Measurements from ENCODE around the gene MFSD12.
"Not testable (repeated sequence)": the region's sequence is repeated elsewhere in the genome, so short reads cannot be mapped to it uniquely, and the experiment has no call there.

MFSD12 gene

DNA sequence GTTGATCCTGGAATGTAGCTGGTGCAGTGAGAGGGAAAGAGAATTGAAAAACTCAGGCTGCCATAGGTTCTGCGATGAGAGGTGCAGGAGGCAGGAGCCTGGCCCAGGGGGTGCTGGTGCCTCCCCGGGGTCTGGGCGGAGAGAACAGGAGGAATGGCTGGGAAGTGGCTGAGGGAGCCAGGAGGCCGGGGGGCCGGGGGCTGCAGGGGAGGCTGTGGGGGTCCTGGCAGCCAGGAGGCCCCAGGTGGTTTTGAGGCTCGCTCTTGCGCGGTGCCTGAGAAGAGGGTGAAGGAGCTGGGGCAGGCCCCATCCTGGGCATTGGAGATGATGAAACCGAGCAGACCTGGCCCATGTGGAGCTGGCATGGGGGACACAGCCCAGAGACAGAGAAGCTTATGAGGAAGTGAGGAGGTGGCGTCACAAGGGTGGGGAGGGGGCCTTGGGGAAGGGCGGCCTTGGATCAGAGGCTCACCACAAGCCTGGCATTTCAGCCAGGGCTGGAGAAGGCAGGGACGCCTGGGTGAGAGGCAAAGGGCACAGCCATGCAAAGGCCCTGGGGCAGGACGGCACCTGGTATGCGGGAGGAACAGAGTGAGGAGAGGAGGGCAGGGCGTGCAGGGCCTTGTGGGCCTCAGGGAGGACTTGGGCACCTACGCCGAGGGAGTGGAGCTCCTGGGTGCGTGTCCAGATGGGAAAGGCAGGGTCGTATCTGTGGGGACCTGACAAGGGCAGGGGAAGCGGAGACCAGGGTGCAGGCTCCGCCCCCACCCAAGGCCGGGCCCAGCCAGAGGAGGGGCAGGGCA, 19.7 kb downstream of the MFSD12 start:
- DNase-seq (ENCODE audit: low read depth, low spot score) = no peak

- DNase-seq (ENCODE audit: low read depth, low spot score) = no peak
These were observed 20.3 kb downstream of the MFSD12 start for GRCh38 chr19:3537101-3537437.

DNA sequence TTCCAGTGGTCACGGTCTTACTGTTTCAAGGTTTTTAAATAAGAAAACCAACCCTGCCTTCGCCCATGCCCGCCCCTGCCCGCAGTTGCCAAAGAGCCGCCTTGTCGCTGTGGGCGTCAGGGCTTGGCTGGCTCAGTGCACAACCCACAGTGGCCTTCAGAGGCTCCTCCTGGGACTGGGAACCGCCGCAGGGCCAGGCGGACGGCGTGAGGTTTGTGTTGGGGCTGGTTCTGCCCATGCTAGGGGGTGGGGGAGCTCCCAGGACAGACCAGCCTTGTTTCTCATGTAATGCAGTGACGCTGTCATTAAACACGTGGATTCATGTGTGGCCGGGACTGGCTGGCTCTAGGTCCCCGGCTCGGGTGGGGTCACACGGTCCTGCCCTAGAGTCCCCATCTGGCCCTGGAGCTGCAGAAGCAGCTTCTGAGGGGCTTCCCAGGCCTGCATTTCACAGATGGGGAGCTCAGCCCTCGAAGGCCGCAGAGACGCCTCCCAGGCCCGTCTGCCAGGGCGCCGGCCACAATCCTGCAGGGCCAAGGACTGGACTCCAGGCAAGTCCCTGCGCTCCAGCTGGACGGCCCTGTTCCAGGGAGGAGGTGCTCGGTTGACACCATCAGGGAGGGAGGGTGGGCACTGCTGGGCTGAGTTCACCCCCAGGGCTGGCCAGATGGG, 20.8 kb downstream of the MFSD12 start:
- no peak for DNase-seq (ENCODE audit: low read depth, low spot score)

- no peak for DNase-seq (ENCODE audit: low read depth, low spot score)
These were observed 21.4 kb downstream of the MFSD12 start for GRCh38 chr19:3535981-3536380.

DNA sequence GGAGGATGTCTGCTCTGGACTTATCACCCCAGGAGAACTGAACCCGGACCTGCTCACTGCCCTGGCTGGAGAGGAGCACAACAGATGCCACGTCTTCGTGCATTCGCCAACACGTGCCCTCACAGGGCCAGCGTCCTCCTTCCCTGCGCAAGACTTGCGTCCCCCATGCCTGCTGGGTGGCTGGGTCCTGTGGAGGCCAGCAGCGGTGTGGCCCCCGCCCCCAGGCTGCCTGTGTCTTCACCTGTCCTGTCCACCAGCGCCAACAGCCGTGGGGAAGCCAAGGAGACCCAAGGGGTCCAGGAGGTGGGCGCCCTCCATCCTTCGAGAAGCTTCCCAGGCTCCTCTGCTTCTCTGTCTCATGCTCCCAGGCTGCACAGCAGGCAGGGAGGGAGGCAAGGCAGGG, 21.8 kb downstream of the MFSD12 start:
- no peak for DNase-seq (ENCODE audit: low read depth, low spot score)

GRCh38 chr19:3535235-3535535, 22.2 kb downstream of the MFSD12 start:
- DNase-seq (ENCODE audit: low read depth, low spot score) = no peak

GRCh38 chr19:3534375-3535234, 22.8 kb downstream of the MFSD12 start:
- no peak for DNase-seq (ENCODE audit: low read depth, low spot score)

- no peak for DNase-seq (ENCODE audit: low read depth, low spot score)
These were observed 23.7 kb downstream of the MFSD12 start for GRCh38 chr19:3533563-3534216.

- DNase-seq (ENCODE audit: low read depth, low spot score) = no peak
These were observed 24.4 kb downstream of the MFSD12 start for GRCh38 chr19:3533033-3533432.

DNA sequence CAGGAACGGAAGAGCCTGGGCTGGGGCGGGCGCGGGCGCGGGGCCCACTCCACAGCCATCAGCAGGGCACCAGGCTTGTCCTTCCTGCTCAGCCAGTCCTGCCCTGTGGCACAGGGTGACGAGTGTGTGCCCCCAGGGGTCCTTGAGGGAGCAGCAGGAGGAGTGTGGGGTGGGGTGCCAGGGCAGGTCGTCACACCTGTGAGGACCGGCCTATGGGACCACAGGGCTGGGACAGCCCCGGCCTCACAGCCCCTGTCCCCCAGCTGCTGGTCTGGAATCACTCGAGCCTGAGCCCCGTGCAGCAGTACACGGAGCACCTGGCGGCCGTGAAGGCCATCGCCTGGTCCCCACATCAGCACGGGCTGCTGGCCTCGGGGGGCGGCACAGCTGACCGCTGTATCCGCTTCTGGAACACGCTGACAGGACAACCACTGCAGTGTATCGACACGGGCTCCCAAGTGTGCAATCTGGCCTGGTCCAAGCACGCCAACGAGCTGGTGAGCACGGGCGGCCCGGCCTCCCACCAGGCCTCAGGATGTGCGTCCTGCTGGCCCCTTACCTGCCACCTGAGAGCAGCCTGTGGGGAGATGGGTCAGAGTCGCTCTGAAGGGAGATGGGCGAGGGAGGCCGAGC, 25.1 kb downstream of the MFSD12 start:
- DNase-seq (ENCODE audit: low read depth, low spot score) = no peak

GRCh38 chr19:3531716-3532115, 25.7 kb downstream of the MFSD12 start:
- DNase-seq (ENCODE audit: low read depth, low spot score) = no peak

DNA sequence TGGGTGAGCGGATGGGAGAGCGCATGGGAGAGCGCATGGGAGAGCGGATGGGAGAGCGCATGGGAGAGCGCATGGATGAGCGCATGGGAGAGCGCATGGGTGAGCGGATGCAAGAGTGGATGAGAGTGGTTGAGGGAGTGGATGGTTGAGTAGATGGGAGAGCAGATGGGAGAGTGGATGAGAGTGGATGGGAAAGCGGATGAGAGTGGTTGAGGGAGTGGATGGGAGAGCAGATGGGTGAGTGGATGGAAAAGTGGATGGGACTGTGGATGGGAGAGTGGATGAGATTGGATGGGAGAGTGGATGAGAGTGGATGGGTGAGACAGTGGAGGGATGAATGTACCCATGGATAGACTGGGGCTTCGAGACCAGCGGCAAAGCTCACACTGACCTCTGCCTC, 27.0 kb downstream of the MFSD12 start:
- no peak for DNase-seq (ENCODE audit: low read depth, low spot score)

DNA sequence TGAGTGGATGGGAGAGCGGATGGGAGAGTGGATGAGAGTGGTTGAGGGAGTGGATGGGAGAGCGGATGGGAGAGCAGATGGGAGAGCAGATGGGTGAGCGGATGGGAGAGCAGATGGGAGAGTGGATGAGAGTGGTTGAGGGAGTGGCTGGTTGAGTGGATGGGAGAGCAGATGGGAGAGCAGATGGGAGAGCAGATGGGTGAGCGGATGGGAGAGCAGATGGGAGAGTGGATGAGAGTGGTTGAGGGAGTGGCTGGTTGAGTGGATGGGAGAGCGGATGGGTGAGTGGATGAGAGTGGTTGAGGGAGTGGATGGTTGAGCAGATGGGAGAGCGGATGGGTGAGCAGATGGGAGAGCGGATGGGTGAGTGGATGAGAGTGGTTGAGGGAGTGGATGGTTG, 28.1 kb downstream of the MFSD12 start:
- DNase-seq (ENCODE audit: low read depth, low spot score) = not testable (repeated sequence)

DNA sequence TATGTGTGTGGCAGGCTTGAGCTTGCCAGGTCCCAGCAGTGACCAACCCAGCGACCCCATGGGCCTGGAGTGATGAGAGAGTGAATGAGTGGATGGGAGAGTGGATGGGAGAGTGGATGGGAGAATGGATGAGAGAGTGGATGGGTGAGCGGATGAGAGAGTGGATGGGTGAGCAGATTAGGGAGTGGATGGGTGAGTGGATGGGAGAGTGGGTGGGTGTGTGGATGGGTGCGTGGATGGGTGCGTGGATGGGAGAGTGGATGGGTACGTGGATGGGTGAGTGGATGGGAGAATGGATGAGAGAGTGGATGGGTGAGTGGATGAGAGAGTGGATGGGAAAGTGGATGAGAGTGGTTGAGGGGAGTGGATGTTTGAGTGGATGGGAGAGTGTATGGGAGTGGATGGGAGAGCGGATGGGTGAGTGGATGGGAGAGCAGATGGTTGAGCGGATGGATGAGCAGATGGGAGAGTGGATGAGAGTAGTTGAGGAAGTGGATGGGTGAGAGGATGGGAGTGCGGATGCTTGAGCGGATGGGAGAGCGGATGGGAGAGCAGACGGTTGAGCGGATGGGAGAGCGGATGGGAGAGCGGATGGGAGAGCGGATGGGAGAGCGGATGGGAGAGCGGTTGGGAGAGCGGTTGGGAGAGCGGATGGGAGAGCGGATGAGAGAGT, 28.7 kb downstream of the MFSD12 start:
- no peak for DNase-seq (ENCODE audit: low read depth, low spot score)

GRCh38 chr19:3528080-3528479, 29.3 kb downstream of the MFSD12 start:
- DNase-seq (ENCODE audit: low read depth, low spot score) = no peak

DNA sequence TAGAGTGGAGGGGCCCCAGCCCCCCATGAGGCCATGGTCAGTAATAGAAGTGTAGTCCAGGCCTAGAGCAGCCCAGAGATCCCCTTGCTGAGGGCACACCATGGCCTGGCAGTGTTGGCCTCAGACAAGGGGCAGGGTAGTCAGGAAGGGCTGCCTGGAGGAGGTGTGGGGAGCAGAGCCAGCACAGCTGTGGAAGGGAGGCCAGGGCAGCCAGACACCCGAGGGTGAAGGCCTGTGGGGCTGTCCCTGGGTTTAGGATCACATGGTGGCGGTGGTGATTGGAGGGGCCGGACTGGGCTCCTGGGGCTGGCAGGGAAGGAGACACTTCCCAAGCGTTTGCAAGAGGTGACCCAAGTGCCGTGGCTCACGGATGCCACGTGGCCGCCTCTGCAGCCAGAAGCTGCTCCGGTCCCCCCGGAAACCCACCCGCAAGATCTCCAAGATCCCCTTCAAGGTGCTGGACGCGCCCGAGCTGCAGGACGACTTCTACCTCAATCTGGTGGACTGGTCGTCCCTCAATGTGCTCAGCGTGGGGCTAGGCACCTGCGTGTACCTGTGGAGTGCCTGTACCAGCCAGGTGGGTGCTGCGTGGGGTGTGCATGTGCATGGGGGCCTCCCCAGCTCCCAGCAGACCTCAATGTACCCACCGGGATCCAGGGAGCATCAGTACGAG, 30.0 kb downstream of the MFSD12 start:
- DNase-seq (ENCODE audit: low read depth, low spot score) = no peak

- DNase-seq (ENCODE audit: low read depth, low spot score) = no peak
These were observed 30.7 kb downstream of the MFSD12 start for GRCh38 chr19:3526507-3527237.

DNA sequence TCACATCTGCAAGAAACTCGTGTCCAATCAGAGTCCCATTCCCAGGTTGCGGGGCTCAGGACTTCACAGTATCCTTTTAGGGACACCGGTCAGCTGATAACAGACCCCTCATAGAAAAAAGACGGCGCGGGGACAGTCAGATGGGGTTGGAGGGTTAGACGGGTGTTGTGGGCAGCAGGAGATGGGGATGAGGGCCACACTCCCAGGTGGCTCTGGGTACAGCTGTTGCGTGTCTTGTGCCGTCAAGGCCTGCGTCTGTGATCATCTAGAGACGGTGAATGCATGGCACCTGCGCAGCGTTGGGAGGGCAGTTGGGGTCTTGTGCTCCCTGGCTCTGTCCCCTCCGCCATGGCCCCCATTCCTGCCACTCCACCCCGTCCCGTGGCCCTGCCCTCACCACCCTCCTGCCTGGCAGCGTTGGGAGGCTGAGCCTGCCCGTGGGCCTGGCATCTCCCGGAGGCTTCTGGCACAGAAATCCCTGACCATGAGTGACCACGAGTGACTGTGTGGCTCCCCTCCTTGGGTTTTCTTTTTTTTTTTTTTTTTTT, 32.4 kb downstream of the MFSD12 start:
- DNase-seq (ENCODE audit: low read depth, low spot score) = no peak

DNA sequence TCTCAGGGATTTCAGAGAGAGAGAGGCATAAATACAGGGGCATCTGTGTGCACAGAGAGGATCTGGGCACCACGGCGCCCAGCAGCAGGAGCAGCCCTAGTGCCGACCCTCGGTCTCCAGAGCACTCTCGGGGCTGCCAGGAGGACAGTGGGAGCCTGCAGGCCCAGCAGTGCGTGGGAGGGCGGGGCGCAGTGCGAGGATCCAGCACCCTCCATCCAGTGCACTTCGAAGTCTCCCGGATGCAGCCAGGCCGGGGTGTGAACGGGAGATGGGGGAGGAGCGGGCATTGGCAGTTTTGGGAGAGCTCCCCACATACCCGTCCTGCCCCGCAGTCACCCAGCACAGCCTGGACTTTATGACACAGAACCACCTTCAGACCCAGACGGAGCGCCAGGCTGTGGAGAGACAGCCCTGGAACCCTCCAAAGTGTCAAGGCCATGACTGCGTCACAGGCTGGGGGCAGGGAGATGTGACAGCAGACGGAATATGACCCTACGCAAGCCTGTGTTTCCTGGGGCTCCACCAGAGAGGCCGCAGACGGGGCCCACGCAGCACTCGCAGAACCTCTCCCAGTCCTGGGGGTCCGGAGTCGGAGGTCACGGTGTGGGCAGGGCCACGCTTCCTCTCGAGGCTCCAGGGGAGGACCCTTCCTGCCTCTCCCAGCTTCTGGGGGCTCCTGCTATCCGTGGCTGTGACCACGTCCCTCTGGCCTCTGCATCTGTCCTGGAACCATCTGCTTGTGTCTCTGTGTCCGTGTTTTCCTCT, 33.1 kb downstream of the MFSD12 start:
- DNase-seq (ENCODE audit: low read depth, low spot score) = no peak
